GM19239 (cell line): Measurements from ENCODE around the gene WDR7.

Experiments
- DNase-seq: peaks from one replicate; pipeline ENCODE4 v3.0.0; 2011; ENCODE audit warnings: low spot score; ENCODE audit not compliant: insufficient read length
- FAIRE-seq: peaks from 2 replicates; lab custom pipeline; 2011; peaks lifted over from hg19 to GRCh38; lab: Jason Lieb, UNC

The WDR7 gene

GRCh38 chr18:56789004-56789888 lies 138.1 kb downstream of the WDR7 start:
- FAIRE-seq (peak; percentile 49), DNase-seq (peak; percentile 1)

- no peak for DNase-seq
- no peak for FAIRE-seq
Measured at GRCh38 chr18:56789889-56790180, 138.7 kb downstream of the WDR7 start.

- DNase-seq (no peak), FAIRE-seq (no peak)
Measured at GRCh38 chr18:56795381-56795780, 144.2 kb downstream of the WDR7 start.

- no peak for FAIRE-seq
- no peak for DNase-seq
Measured at GRCh38 chr18:56799756-56800155, 148.6 kb downstream of the WDR7 start.

GRCh38 chr18:56803051-56803450 lies 151.9 kb downstream of the WDR7 start:
- no peak for DNase-seq

GRCh38 chr18:56804395-56804794 lies 153.2 kb downstream of the WDR7 start:
- no peak for DNase-seq
- no peak for FAIRE-seq

More at GRCh38 chr18:56803051-56803450, 151.9 kb downstream of the WDR7 start:
- FAIRE-seq = no peak

GRCh38 chr18:56807901-56808300 lies 156.7 kb downstream of the WDR7 start:
- no peak for DNase-seq
- FAIRE-seq = no peak

- DNase-seq (no peak), FAIRE-seq (no peak)
Measured at GRCh38 chr18:56812674-56813073, 161.5 kb downstream of the WDR7 start.

GRCh38 chr18:56815926-56816325 lies 164.8 kb downstream of the WDR7 start:
- FAIRE-seq (no peak), DNase-seq (no peak)

GRCh38 chr18:56823986-56824565 lies 172.9 kb downstream of the WDR7 start:
- no peak for DNase-seq
- no peak for FAIRE-seq

GRCh38 chr18:56825321-56825720 lies 174.2 kb downstream of the WDR7 start:
- DNase-seq (no peak), FAIRE-seq (no peak)

- DNase-seq = no peak
- FAIRE-seq = no peak
Measured at GRCh38 chr18:56825878-56826277, 174.7 kb downstream of the WDR7 start.

- FAIRE-seq (no peak), DNase-seq (no peak)
Measured at GRCh38 chr18:56831988-56832387, 180.8 kb downstream of the WDR7 start.

GRCh38 chr18:56835331-56835730 lies 184.2 kb downstream of the WDR7 start:
- FAIRE-seq = no peak

GRCh38 chr18:56836173-56836572 lies 185.0 kb downstream of the WDR7 start:
- no peak for DNase-seq
- FAIRE-seq = no peak

More at GRCh38 chr18:56835331-56835730, 184.2 kb downstream of the WDR7 start:
- no peak for DNase-seq

GRCh38 chr18:56841836-56842235 lies 190.7 kb downstream of the WDR7 start:
- FAIRE-seq = no peak
- DNase-seq = no peak

- DNase-seq = no peak
- FAIRE-seq = no peak
Measured at GRCh38 chr18:56843241-56843640, 192.1 kb downstream of the WDR7 start.

- FAIRE-seq = no peak
Measured at GRCh38 chr18:56844556-56844955, 193.4 kb downstream of the WDR7 start.

GRCh38 chr18:56851774-56852173 lies 200.6 kb downstream of the WDR7 start:
- DNase-seq (no peak), FAIRE-seq (peak; percentile 84)

More at GRCh38 chr18:56844556-56844955, 193.4 kb downstream of the WDR7 start:
- DNase-seq = no peak

- no peak for FAIRE-seq
- DNase-seq = no peak
Measured at GRCh38 chr18:56853961-56854360, 202.8 kb downstream of the WDR7 start.

- DNase-seq (no peak), FAIRE-seq (no peak)
Measured at GRCh38 chr18:56861244-56861643, 210.1 kb downstream of the WDR7 start.
